Panc1 (cell line): Measurements from ENCODE around the gene ADCY1.

Source experiments
- TF ChIP-seq, protein P1 (sequence below): fragments of 450-650 bp; IDR thresholded peaks from 2 replicates; pipeline ENCODE4 v1.5.1; 2017; ENCODE audit warnings: mild to moderate bottlenecking
- TF ChIP-seq, protein P2 (sequence below), 2 experiments: IDR thresholded peaks; 2 replicates each; pipeline ENCODE4 v1.6.1; 2011 to 2012; ENCODE audit warnings: low read depth in 2 of 2, control low read depth in 1 of 2, low read length in 1 of 2, mild to moderate bottlenecking in 1 of 2, moderate library complexity in 1 of 2; ENCODE audit not compliant: insufficient read depth in 1 of 2

DNA sequence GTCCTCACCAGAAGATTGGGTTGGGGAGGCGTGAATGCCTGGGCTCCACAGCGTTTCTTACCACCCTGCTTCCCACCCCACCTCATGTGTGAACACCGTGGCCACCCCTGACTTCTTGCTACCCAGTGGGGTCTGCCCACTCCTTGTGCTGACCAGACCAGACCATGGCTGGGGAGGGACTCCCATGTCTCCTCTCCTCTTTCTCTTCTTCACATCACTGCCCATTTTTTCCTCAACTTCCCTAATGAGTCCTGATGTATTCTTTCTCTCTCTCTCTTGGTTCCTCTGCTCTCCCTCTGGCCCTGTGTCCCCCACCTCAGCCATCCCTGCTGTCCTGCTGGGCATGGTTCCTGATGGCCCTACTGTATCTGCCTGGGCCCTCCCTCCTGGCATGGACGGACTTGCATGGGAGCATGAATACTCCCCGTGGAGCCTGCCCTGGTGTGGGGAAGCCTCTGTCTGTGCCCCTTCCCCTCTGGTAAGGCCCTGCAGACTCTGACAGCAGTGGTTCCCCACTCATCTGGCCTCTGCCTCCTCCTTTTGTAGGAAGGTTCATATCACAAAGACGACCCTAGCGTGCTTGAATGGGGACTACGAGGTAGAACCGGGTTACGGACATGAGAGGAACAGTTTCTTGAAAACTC is 85.5 kb downstream of the ADCY1 start:
- TF ChIP-seq, protein P1, sequence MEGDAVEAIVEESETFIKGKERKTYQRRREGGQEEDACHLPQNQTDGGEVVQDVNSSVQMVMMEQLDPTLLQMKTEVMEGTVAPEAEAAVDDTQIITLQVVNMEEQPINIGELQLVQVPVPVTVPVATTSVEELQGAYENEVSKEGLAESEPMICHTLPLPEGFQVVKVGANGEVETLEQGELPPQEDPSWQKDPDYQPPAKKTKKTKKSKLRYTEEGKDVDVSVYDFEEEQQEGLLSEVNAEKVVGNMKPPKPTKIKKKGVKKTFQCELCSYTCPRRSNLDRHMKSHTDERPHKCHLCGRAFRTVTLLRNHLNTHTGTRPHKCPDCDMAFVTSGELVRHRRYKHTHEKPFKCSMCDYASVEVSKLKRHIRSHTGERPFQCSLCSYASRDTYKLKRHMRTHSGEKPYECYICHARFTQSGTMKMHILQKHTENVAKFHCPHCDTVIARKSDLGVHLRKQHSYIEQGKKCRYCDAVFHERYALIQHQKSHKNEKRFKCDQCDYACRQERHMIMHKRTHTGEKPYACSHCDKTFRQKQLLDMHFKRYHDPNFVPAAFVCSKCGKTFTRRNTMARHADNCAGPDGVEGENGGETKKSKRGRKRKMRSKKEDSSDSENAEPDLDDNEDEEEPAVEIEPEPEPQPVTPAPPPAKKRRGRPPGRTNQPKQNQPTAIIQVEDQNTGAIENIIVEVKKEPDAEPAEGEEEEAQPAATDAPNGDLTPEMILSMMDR = no peak
- TF ChIP-seq, protein P2, sequence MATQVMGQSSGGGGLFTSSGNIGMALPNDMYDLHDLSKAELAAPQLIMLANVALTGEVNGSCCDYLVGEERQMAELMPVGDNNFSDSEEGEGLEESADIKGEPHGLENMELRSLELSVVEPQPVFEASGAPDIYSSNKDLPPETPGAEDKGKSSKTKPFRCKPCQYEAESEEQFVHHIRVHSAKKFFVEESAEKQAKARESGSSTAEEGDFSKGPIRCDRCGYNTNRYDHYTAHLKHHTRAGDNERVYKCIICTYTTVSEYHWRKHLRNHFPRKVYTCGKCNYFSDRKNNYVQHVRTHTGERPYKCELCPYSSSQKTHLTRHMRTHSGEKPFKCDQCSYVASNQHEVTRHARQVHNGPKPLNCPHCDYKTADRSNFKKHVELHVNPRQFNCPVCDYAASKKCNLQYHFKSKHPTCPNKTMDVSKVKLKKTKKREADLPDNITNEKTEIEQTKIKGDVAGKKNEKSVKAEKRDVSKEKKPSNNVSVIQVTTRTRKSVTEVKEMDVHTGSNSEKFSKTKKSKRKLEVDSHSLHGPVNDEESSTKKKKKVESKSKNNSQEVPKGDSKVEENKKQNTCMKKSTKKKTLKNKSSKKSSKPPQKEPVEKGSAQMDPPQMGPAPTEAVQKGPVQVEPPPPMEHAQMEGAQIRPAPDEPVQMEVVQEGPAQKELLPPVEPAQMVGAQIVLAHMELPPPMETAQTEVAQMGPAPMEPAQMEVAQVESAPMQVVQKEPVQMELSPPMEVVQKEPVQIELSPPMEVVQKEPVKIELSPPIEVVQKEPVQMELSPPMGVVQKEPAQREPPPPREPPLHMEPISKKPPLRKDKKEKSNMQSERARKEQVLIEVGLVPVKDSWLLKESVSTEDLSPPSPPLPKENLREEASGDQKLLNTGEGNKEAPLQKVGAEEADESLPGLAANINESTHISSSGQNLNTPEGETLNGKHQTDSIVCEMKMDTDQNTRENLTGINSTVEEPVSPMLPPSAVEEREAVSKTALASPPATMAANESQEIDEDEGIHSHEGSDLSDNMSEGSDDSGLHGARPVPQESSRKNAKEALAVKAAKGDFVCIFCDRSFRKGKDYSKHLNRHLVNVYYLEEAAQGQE (IDR thresholded peaks at IDR 0.05; ENCODE audit: insufficient read depth in 1 of 2, low read depth in 2 of 2, low read length in 1 of 2) = no peak
